Effector CD8-positive, alpha-beta T cell (primary cell): ENCODE measurements around the gene HSCB.
A peak's percentile ranks its signal among the peaks of the same experiment; 100 is the strongest.
"Not testable (repeated sequence)": the region's sequence is repeated elsewhere in the genome, so short reads cannot be mapped to it uniquely, and the experiment has no call there.

Experiments
- DNase-seq: peaks from one replicate; lab custom pipeline; 2025; lab: John Stamatoyannopoulos, UW
- total RNA-seq, 4 experiments: gene quantifications; one replicate each; lab custom pipeline; 2026; lab: John Stamatoyannopoulos, UW

HSCB gene
- total RNA-seq = 4.5 to 11.6 (median 7.1) reads per million in 4 experiments

DNA sequence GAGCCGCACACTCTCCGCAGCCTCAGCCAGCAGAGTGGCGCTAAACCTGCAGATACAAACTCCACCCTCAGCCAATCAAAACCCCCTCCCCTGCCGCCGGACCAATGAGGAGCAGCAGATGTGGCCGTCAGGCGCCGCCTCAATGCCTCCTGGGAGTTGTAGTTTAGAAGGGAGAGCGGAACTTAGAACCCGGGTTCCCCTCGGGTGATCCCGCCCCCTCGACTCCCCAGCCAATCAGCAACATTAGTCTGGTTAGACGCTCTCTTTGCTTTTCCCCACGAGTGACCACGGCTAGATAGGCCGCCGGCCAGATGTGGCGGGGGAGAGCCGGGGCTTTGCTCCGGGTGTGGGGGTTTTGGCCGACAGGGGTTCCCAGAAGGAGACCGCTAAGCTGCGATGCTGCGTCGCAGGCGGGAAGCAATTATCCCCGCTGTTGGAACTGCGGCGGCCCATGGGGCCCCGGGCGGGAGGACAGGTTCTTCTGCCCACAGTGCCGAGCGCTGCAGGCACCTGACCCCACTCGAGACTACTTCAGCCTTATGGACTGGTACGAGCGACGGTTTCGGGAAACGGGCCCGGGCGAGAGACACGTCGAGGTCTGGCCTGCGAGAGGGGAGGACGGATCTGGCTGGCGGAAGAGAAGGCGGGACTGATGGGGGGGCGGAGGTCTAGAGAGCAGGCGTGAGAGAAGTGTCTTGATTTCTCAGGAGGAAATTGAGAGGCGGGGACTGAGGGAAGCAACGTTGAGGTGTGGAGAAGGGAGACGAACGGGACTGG, at the start of gene HSCB, which contains the start of gene CHEK2:
HSCB (plus strand) TSS at position 255 of the 777 bp plus-strand sequence; CDS start at position 312, 57 bp downstream.
CHEK2 (minus strand) TSS at position 36 of the 777 bp plus-strand sequence. CDS start 7,099 bp downstream, outside the sequence.
- peak; percentile 95 for DNase-seq

- not testable (repeated sequence) for DNase-seq
Observed at GRCh38 chr22:28693041-28693760, 48.6 kb upstream of the HSCB start.

GRCh38 chr22:28702891-28703290, 38.9 kb upstream of the HSCB start:
- DNase-seq = no peak

DNA sequence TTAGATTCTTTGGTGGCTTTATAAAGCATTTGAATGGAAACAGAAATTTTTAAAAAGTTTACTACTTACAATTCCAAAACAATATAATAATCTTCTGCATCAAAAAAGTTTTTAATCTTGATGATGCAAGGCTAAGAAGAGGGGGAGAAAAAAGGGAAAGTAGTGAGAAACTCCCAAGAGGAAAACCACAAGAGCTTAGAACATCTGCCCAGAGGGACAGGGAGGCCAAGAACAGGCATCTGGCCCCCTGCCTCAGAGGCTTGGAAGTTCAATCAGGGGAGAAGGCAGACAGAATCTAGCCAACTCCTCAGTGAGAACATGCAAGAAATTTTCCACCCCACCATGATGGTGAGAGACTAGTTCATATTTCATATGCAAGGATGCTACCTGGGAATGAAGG, 38.4 kb upstream of the HSCB start:
- DNase-seq = no peak

DNA sequence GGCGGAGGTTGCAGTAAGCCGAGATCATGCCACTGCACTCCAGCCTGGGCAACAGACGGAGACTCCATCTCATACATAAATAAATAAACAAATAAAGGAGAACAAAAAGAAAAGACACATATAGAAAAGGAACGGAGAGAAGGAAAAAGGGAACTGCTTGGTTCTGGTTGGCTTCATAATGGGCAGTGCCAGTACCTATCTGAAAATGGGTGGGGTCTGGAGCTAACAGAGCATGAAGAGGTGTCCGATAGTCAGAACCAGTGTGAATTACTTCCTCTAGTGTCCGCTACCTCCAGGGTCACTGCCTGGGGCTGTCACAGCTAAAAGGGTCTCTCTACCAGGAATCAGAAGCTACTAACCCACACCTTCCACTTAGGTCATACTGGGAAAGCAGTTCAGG, 35.0 kb upstream of the HSCB start:
- no peak for DNase-seq

DNA sequence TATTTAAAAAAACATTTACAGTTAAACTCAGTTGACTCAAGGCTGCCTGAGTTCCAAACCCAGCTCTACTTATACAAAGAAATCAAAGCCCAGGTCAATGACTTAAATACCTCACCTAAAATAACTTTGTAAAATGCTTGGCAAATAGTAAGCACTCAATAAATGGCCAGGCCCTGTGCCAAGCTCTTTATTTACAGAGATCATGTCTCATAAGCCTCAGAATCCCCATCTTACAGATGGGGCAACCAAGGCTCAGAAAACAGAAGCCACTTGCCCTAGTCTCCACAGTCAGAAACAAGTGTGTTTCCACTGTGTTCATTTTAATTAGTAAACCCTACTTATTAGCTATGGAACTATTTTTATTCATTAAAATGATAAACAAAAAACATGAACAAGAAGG, 31.7 kb upstream of the HSCB start:
- no peak for DNase-seq

DNA sequence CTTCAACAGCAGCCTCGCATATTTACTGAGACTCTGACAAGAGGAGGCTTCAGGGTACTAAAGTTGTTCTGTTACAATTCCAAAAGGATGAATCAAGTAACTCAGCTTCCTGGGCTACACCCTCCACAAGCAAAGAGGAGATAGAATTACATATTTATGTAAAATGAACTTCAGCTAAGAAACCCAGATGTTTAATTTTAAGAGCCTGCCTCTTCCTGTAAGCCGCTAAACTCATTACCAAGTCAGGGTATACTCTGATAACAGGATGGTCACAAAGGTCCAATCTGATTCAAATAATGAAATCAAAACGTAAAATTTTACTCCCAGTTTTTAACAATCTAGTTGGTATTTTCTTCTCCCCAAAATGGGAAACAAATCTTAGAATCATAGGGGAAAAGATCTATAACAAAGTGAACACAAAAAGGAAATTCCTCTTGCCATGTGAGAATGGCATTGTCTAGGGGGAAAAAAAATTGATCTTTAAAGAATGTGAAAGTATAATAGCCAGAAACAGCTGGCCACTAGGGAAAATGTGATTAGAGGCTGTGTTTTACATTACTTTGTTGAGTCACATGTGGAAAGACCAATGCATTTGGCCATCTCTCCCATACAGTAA, 31.2 kb upstream of the HSCB start:
- no peak for DNase-seq

DNA sequence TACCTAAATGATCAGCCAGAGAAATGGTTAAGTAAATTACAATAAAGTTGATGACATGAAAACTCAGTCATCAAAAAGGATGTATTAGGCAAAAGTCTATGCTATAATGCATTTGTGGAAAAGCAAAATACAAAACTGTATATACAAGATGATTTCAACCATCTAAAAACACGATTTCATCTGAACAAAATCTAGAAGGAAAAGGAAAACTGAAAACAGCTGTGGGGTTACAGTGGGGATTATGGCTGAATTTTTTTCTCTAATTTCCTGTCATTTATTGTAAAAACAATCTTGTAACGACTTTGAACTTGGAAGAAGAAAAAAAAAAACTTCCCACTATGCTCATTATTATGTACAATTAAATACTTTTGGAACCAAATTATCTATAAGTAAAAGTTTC, 30.5 kb upstream of the HSCB start:
- no peak for DNase-seq

- no peak for DNase-seq
Observed at GRCh38 chr22:28711820-28712777, 29.7 kb upstream of the HSCB start.

GRCh38 chr22:28714043-28714628, 27.7 kb upstream of the HSCB start:
- no peak for DNase-seq

DNA sequence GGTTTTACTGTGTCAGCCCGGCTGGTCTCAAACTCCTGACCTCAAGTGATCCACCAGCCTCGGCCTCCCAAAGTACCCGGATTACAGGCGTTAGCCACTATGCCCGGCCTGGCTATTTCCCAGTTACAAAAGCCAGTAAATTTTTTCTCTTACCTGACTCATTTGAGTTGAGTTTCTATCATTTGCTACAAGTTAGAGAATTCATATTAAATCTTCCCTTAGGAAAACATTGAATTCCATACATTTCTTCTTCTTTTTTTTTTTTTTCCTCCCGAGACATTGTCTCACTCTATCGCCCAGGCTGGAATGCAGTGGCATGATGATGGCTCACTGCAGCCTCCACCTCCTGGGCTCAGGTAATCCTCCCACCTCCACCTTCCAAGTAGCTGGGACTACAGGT, 26.2 kb upstream of the HSCB start:
- DNase-seq = no peak

GRCh38 chr22:28716686-28717085, 25.2 kb upstream of the HSCB start:
- DNase-seq = no peak

DNA sequence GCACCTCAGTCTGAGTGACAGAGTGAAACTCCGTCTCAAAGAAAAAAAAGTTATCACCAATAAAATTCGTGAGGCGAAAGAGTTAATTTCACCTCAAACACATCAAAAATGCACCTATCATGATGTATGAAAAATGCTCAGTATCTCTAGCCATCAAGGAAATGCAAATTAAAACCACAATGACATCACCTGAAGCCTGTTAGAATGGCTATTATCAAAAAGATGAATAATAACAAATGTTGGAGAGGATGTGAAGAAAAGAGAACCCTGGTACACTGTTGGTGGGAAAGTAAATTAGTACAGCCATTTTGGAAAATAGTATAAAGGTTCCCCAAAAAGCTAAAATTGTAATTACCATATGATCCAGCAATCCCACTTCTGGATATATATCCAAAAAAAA, 23.8 kb upstream of the HSCB start:
- no peak for DNase-seq

DNA sequence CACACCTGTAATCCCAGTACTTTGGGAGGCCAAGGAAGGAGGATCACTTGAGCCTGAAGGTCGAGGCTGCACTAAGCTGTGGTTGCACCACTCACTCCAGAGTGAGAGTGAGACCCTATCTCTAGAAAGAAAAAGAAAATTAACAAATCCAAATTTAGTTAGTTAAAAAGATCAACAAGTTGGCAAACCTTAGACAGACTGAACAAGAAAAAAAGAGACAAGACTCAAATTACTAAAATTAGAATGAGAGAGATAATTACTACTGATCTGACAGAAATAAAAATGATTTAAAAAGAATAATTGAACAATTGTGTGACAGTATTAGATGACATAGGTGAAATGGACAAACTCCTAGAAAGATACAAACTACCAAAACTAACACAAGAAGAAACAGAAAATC, 13.8 kb upstream of the HSCB start:
- DNase-seq = no peak

DNA sequence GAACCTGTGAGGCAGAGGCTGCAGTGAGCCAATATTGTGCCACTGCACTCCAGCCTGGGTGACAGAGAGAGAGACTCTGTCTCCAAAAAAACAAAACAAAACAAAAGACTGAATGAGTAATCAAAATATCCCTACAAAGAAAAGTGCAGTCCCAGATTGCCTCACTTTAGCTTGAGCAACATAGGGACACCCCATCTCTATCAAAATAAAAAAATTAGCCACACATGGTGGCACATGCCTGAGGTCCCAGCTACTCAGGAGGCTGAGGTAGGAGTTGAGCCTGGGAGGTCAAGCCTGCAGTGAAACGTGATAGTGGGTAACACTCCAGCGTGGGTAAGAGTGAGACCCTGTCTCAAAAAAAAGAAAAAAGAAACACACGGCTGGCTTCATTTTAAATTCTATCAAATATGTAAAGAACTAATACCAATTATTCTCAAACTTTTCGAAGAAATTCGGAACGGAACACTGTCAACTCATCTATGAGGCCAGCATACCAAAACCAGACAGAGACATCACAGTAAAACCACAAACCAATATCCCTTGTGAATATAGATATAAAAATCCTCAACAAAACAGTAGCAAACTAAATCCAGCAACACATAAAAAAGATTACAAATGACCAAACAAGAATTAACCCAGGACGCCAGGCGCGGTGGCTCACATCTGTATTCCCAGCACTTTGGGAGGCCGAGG, 13.1 kb upstream of the HSCB start:
- no peak for DNase-seq

- DNase-seq = no peak
Observed at GRCh38 chr22:28730179-28730578, 11.7 kb upstream of the HSCB start.

DNA sequence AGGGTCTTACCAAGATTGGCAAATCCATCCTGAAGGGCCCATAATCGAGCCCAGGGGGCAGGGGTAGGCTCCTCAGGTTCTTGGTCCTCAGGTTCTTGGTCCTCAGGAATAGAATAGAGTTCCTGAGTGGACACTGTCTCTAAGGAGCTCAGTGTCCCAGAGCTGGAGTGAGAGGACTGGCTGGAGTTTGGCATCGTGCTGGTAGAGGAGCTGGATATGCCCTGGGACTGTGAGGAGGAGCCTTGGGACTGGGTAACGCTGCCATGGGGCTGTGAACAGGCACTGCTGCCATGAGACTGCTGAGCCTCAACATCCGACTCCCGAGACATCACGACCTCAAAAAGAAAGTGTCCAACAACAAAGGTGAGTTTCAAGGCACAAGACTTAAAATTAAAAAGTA, 7.4 kb upstream of the HSCB start:
- DNase-seq = no peak

DNA sequence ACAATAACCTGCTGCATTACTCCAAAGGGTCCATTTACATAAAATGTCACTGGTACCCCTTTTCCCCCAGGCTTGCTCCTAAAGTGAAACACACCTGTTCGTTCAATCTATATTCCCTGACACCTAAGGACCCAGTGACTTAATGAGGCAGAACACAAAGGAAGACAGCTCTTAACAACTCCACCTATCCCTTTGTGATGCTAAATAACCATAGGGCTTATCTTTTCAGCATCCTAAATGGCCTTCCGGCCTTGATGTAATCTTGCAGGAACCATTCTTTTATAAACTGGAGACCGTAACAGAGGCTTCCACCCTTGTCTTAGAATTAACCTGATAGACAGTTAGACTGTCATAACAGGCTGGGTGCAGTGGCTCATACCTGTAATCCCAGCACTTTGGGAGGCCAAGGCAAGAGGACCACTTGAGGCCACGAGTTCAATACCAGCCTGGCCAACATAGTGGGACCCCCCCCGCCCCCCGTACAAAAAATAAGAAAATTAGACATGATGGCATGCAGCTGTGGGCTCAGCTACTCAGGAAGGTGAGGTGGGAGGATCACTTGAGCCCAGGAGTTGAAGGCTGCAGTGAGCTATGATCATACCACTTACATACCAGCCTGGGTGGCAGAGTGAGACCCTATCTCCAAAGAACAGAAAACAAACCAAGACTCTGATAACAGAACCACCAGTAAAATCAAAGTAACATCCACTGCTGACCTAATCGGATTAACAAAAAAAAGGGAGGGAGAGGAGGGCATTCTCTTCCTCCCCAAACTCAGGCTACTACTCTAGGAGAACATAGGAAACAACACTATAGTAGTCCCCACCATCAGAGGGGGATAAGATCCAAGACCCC, 5.3 kb upstream of the HSCB start:
- DNase-seq = no peak

DNA sequence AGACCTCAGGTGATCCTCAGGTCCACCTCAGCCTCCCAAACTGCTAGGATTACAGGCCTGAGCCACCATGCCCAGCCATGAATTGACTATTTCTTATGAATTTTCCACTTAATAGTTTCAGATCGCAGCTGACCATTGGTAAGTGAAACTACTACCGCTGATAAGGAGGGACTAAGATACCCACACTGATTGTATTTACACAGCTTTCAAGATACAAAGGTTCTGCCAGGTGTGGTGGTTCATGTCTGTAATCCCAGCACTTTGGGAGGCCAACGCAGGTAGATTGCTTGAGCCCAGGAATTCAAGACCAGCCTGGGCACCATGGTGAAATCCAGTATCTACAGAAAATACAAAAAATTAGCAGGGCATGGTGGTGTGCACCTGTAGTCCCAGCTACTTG, 4.1 kb upstream of the HSCB start:
- DNase-seq = no peak

- DNase-seq = not testable (repeated sequence)
Observed at GRCh38 chr22:28738876-28739275, 3.0 kb upstream of the HSCB start.
